Measurements from ENCODE around the gene LNX2.

DNA sequence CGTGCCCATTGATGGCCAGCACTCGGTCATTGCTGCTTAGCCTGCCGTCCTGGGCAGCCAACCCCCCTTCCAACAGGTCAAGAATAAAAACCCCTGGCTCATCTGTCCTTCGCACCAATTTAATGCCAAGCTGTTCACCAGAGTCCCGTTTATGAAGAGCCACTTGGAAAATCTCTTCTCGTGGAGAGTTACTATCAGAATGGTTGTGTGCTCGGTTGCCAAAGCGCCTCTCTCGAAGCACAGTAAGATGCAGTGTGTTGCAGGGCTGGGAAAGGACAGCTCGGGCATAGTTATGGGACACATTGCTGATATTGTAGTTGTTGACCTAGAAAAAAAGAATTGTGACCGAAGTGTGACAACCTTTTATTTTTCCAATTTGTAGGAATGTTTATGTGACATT is 57.9 kb downstream of the LNX2 start:
- TF ChIP-seq, protein P1, sequence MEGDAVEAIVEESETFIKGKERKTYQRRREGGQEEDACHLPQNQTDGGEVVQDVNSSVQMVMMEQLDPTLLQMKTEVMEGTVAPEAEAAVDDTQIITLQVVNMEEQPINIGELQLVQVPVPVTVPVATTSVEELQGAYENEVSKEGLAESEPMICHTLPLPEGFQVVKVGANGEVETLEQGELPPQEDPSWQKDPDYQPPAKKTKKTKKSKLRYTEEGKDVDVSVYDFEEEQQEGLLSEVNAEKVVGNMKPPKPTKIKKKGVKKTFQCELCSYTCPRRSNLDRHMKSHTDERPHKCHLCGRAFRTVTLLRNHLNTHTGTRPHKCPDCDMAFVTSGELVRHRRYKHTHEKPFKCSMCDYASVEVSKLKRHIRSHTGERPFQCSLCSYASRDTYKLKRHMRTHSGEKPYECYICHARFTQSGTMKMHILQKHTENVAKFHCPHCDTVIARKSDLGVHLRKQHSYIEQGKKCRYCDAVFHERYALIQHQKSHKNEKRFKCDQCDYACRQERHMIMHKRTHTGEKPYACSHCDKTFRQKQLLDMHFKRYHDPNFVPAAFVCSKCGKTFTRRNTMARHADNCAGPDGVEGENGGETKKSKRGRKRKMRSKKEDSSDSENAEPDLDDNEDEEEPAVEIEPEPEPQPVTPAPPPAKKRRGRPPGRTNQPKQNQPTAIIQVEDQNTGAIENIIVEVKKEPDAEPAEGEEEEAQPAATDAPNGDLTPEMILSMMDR (IDR thresholded peaks at IDR 0.05; ENCODE audit: borderline replicate concordance, extremely low read depth, low read length, poor library complexity, severe bottlenecking) = no peak
- no peak for TF ChIP-seq EZH2 (IDR thresholded peaks at IDR 0.05; ENCODE audit: borderline replicate concordance, low read depth, low read length, severe bottlenecking)
